GM19099 (cell line): ENCODE data around the gene PTGES.

Source experiments
- POLR2A ChIP-seq: IDR thresholded peaks from 3 replicates; pipeline ENCODE4 v1.6.1; 2011; ENCODE audit warnings: low read depth; ENCODE audit not compliant: insufficient read length; ENCODE audit errors: extremely low read depth

The PTGES gene

GRCh38 chr9:129751841-129752801, 721 bp downstream of the PTGES start:
- no peak for TF ChIP-seq POLR2A

GRCh38 chr9:129750013-129750638, 2.7 kb downstream of the PTGES start:
- no peak for TF ChIP-seq POLR2A

- no peak for TF ChIP-seq POLR2A
Measured at GRCh38 chr9:129749575-129749974, 3.3 kb downstream of the PTGES start.

GRCh38 chr9:129748249-129748648, 4.6 kb downstream of the PTGES start:
- no peak for TF ChIP-seq POLR2A

GRCh38 chr9:129746092-129746777, 6.6 kb downstream of the PTGES start:
- no peak for TF ChIP-seq POLR2A

DNA sequence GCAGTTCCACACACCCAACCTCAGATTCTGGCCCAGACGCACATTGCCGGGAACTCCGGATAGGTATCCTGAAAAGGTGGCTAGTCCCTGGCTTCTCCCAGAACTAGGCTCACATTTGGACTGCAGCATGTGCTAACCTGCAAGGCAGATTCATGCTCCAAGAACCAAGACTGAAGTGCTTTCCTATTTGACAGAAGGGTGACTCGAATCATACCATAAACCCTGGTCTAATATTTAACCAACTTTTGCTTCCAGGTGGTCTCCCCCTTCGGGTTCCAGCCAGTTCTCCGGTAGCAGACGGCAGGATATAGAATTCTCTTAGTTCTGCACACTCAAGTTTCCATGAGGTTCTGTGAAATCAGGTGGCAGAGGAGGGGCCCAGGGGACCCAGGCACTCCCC, 7.6 kb downstream of the PTGES start:
- TF ChIP-seq POLR2A: no peak

GRCh38 chr9:129740666-129741464, 12.0 kb downstream of the PTGES start:
- no peak for TF ChIP-seq POLR2A

DNA sequence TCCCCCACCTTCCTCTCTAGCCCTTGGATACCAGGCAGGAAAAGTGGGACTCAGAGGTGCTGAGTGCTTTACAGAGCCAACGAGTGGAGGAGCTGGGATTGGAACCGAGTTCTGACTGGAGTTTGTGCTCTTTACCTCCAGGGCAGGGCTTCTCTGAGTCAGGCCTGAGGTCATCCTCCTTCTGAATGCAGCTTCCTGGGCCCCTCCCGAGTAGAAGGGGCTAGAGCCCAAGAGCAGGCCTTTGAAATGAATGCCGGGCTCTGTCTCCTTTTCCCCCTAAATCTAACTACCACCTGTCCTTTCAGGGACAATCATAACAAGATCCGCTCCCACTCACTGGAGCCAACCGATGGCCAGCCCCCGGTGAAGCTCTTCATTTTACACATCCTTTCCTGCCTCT, 12.7 kb downstream of the PTGES start:
- no peak for TF ChIP-seq POLR2A

- no peak for TF ChIP-seq POLR2A
Measured at GRCh38 chr9:129739432-129739831, 13.4 kb downstream of the PTGES start.

DNA sequence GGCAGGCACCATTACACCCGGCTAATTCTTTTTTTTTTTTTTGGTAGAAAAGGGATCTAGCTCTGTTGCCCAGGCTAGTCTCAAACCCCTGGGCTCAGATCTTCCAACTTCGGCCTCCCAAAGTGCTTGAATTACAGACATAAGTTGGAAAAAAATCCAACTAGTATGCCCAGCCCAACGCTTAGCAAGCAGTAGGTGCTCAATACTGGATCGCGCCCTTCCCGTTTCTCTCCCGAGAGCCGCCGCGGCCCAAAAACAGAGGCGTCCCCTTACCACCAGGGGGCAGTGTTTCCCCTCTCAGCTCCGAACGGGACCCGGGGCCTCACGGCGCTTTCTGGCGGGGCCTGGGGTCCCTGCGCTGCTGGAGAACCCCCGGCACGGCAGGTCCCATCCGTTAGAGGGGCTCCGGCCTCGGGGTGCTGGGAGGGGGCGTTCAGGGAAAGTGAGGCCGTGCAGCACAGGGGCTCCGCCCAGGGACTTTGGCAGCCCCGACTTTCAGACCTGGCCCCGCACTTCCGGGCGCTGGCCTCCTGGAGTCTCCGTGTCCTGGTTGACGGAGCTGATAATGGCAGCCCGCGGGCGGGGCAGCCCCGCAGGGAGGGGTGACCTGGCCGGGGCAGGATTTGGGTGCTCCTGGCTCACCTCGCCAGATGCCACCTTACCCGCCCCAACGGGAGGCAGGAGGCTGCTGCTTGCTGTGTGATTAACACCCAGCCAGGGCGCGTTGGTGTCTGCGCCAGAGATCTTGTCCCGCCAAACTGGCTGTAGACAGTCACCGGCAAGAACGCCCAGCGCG, 15.2 kb downstream of the PTGES start:
- TF ChIP-seq POLR2A: peak; percentile 50

DNA sequence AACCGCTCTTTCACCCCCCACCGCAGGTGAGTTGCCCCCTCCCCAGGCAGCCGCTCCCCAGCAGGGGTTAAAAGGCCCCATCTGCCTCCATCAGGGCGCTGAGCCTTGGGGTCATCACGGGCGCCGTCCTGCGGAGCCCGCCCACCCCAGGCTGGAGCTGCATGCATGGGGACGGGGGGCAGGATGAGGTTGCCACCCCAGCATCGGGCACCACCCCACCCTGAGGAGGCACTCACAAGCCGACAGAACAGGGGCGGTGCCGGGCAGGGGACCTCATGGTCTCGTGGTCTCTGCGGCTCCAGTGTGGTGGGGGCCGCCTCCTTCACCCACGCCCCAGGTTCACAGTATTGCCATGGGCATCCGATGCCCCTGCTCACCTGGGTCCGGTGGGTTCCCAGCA, 16.5 kb downstream of the PTGES start:
- TF ChIP-seq POLR2A: no peak

GRCh38 chr9:129735546-129735945, 17.3 kb downstream of the PTGES start:
- TF ChIP-seq POLR2A: no peak

DNA sequence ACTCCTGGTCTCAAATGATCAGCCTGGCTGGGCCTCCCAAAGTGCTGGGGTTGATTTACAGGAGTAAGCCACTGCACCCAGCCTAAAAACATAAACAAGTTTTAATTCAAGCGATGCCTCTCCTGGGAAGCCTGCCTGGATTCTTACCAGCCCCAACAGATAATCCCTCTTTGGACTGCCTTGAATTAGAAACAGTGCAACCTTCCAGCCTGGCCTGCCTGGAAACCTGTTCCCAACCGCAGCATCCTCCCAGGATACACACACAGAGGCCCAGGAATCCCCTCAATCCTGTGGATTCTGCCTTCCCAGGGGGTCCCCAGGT, 19.2 kb downstream of the PTGES start:
- no peak for TF ChIP-seq POLR2A
